ENCODE data around the gene CNKSR3.
"Not testable (repeated sequence)": the region's sequence is repeated elsewhere in the genome, so short reads cannot be mapped to it uniquely, and the experiment has no call there.

CNKSR3 gene

GRCh38 chr6:154510144-154510905, at the start of gene CNKSR3:
Gene CNKSR3 (minus strand): TSS chr6:154510685. CDS start chr6:154510114, 571 bp downstream.
- DNase-seq (ENCODE audit: low read depth): peak; percentile 43

GRCh38 chr6:154558984-154559383, 48.5 kb upstream of the CNKSR3 start:
- no peak for DNase-seq (ENCODE audit: low read depth)

- no peak for DNase-seq (ENCODE audit: low read depth)
Measured at GRCh38 chr6:154558513-154558912, 48.0 kb upstream of the CNKSR3 start.

DNA sequence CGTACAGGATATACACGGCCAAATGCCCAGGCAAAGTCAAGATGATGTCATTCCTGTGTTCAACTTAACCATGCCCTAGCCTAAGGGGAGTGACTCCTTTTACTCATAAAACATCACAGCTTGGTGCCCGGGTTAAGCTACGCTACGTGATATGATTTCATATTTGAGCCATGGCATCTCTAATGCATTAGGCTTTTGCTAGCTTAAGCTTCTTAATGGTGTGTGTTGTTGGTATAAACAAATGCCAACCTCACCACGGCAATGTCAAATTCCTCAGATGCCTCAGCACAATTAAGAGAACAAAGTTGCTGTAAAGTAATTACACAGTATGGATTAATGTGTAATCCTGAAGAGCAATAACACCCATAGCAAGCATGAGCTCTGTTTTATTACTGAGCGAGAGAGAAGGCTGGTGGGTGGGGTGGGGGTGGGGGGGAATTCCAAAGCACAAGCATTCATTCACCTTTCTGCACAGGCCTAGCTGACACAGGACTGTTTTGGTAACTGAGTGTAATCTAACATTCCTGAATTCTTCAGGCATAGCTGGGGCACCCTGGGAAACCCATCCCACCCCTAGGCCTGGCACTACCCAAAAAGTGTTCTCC, 44.7 kb upstream of the CNKSR3 start:
- DNase-seq (ENCODE audit: low read depth): no peak

GRCh38 chr6:154554491-154554890, 44.0 kb upstream of the CNKSR3 start:
- no peak for DNase-seq (ENCODE audit: low read depth)

GRCh38 chr6:154550779-154551178, 40.3 kb upstream of the CNKSR3 start:
- DNase-seq (ENCODE audit: low read depth): no peak

GRCh38 chr6:154549179-154549578, 38.7 kb upstream of the CNKSR3 start:
- no peak for DNase-seq (ENCODE audit: low read depth)

GRCh38 chr6:154548130-154548830, 37.8 kb upstream of the CNKSR3 start:
- DNase-seq (ENCODE audit: low read depth): no peak

GRCh38 chr6:154543628-154544027, 33.1 kb upstream of the CNKSR3 start:
- DNase-seq (ENCODE audit: low read depth): no peak

DNA sequence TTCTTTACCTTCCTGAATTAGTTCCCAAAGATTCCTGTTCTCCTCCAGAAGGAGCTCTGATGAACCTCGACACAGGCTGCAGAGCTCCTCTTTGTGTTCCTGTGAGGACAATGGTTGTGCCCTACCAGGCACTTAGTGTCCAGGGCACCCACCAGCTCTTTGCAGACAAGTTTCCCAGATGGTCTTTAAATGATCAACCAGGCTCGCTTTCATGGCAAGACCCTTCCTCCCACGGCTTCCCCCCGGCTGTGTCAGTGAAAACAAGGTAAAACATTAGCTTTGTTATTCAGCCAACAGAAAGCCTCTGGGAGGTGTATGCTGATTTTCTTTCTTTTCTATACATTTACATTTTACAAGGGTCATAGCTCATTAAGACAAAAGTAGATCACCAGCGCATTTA, 32.3 kb upstream of the CNKSR3 start:
- DNase-seq (ENCODE audit: low read depth): no peak

- DNase-seq (ENCODE audit: low read depth): not testable (repeated sequence)
Measured at GRCh38 chr6:154541837-154542236, 31.4 kb upstream of the CNKSR3 start.

DNA sequence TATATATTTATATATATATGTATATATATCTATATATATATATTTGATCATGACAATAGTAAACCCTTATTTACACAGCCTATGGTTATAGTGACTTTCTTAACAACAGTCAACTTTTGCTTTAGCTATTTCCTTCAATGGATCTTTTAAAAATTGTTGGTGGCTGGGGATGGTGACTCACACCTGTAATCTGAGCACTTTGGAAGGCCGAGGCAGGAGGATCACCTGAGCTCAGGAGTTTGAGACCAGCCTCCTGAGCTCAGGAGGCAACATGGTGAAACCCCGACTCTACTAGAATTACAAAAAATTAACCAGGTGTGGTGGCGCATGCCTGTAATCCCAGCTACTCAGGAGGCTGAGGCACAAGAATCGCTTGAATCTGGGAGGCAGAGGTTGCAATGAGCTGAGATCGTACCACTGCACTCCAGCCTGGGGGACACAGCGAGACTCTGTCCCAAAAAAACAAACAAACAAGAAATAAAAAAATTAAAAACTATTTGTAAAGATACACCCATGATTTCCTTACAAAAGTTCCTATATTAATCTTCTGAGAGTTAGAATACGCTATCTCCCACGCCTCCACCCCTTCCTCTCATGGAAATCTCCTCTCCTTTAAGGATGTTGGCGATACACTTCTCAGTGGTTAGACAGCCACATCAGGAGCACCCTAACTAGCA, 29.2 kb upstream of the CNKSR3 start:
- no peak for DNase-seq (ENCODE audit: low read depth)

DNA sequence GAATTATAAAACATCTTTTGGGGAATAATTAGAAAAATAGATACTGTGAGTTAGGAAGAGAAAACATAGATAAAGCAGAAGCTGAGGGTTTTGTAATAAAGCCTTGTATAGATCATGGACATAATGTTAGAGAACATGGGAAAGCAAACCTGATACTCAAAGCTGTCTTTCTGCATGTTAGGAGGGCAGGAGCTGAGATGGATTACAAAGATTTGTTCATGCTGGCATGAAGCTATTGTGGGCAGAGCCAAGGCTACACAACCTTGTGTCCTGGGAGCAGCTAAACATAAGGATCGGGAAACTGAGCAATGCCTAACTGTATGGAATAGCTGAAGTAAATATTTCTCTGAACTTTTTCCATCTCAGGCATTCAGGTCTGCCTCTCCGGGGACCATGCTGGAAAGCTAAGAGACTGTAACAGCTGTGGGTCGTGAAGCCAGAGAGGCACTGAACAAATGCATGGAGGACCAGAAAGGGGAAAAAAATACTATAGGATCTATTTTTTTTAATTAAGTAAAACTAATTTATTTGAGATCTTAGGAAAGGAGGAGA, 28.2 kb upstream of the CNKSR3 start:
- DNase-seq (ENCODE audit: low read depth): no peak

DNA sequence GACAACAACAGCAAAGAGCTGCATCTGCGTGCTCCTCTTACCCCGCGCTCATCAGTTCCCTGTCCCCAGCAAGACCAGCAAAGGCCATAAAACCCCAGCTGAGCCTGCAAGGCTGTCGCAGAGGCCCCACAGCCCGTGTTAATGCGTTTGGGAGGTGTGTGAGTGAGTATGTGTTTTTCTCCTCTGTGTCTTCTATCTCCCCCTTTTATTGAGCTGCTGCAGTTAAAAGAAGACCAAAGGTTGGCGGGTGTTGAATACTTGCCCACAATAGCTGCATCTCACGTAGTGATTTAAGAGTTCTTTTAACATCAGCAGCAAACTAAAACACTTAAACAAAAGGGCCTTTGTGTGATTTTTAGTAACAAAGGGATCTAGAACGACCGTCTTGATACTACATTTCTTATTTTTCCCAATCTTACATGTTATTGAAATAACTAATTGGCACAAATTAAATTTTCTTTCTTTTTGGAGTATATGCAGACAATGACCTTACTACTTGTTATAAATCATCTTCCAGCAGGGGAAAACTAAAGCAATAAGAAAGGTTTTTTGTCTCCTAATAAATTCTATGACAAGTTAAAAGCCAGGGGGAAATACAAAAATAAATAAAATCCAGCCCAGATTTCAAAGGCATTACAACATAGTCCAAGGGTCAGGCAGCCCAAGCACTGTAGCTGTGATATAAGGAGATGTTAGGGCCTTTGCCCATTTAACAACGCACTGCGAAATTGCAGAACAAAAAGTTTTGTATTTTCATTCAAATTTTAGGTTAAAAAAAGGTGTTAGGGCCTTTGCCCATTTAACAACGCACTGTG, 27.2 kb upstream of the CNKSR3 start:
- DNase-seq (ENCODE audit: low read depth): no peak

DNA sequence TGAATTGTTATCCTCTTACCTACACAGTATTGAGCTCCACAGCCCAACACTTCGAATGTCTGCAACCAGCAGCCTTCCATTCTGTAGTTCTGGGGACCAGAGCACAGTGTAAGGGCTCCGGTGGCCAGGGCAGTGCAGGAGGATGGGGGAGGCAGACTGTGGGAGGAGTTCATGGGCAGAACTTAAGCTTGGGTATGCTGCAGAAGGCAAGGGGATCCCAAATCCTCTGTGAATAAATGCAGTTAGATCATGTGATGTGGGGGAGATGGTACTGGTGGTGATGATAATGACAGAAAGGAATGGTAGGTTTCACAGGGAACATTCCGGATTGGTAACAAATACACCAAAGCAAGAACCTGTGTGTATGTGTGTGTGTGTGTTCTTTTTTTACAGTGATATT, 26.5 kb upstream of the CNKSR3 start:
- no peak for DNase-seq (ENCODE audit: low read depth)

- DNase-seq (ENCODE audit: low read depth): no peak
Measured at GRCh38 chr6:154536255-154536654, 25.8 kb upstream of the CNKSR3 start.

DNA sequence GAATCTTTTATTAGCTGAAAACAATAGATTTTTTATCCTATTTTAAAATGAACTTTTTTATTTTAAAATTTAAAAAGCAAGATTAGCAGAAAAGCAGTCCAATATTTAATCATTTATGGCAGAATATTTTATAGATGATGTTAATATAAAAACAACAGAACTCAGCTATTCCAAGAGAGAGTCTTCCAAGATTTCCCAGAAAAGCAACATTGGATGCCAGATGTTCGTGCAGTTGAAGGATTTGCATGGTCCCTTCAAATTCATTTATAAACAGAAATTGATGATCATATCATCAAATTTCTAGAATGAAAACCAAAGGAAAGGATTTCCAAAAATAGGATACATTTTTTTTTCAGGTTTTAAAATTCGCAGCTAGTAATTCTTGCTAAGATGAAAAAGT, 25.4 kb upstream of the CNKSR3 start:
- no peak for DNase-seq (ENCODE audit: low read depth)

GRCh38 chr6:154535147-154535546, 24.7 kb upstream of the CNKSR3 start:
- DNase-seq (ENCODE audit: low read depth): no peak

GRCh38 chr6:154534531-154534930, 24.0 kb upstream of the CNKSR3 start:
- no peak for DNase-seq (ENCODE audit: low read depth)

DNA sequence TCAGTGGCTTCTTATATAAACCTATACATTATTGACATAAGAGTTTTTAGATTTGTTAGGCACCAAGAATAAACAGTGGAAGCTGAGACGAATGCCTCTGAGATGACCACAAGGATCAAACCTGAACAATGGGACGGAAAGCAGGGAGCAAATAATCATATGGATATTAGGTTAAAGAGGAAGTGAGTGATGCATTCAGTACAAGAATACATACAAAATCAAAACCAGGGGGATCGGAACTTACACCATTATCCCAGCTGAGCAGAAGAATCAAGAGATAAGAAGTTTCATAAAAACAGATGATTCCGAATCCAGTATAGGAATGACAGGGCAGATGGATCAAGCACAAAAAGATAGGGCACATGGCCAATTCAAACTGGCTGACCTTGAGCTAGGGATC, 21.9 kb upstream of the CNKSR3 start:
- no peak for DNase-seq (ENCODE audit: low read depth)

DNA sequence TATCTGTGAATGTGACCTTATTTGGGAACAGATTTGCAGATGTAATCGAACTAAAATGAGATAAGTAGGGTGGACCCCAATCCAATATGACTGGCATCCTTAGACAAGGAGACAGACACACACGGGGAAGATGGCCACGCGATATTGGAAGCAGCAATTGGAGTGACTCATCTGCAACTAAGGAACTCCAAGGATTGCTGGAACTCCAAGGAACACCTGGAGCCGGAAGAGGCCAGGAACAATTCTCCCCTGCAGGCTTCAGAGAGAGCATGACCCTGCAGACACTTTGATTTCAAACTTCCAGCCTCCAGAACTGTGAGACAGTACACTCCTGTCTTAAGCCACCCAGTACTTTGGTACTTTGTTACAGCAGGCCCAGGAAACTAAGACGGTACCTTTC, 19.5 kb upstream of the CNKSR3 start:
- no peak for DNase-seq (ENCODE audit: low read depth)

Measured in activated T-cell treated with anti-CD3 and anti-CD28 coated beads for 48 hours (primary cell).